HCT116 (cell line): ENCODE data around the gene MPPED1. TPM values are rescaled to one million over a fixed set of nuclear protein-coding genes. Genes with fewer than 3 reads are reported as not detected.

Experiments
- ATAC-seq: fragments of 200-7000 bp; cut with Tn5 transposase; 2 replicates; pipeline ENCODE4 v1.9.1; 2020; ENCODE audit warnings: mild to moderate bottlenecking, moderate library complexity
- BruUV-seq: library from RNA; stranded (reverse); fragments of 400-500 nt; replicated peaks from 2 replicates; lab custom pipeline; 2021; lab: Mats Ljungman, UMichigan
- CTCF ChIA-PET: fragments of 300-600 bp; sonication (Branson Sonifier 250); formaldehyde crosslinking; loops from one replicate; lab custom pipeline; 2021; ENCODE audit warnings: antibody characterized with exemption; lab: Charles Lee
- POLR2A ChIA-PET: fragments of 300-600, 350-600 bp; sonication (Branson Sonifier 250); formaldehyde crosslinking; loops from one replicate; lab custom pipeline; 2021; ENCODE audit warnings: antibody characterized with exemption; lab: Charles Lee
- RAD21 ChIA-PET, 2 experiments: fragments of 300-600 bp; sonication (Branson Sonifier 250); formaldehyde crosslinking; loops; one replicate each; lab custom pipeline; 2023; ENCODE audit warnings: low total read pairs in 2 of 2; ENCODE audit not compliant: uncharacterized antibody in 2 of 2, unreplicated experiment in 2 of 2, low non-redundant PET in 1 of 2; lab: Charles Lee
- DNase-seq: peaks from one replicate; pipeline ENCODE4 v3.0.0-alpha.2; 2010; ENCODE audit warnings: low read depth, low spot score
- H2AFZ ChIP-seq: fragments of 200-600 bp; shearing (Covaris generic), sonication (generic); 2 replicates; pipeline ENCODE4 v1.6.1; 2017; ENCODE audit warnings: low read depth, mixed run types, mixed read lengths, antibody characterized with exemption, low read length; ENCODE audit not compliant: poor library complexity, severe bottlenecking
- H3K27ac ChIP-seq: 2 replicates; pipeline ENCODE4 v1.5.1; 2012; ENCODE audit warnings: low read depth, low read length
- H3K27me3 ChIP-seq: fragments of 200-600 bp; sonication (generic); 2 replicates; pipeline ENCODE4 v1.6.1; 2016; ENCODE audit warnings: mixed run types, low read length, mixed read lengths; ENCODE audit not compliant: insufficient read depth
- H3K36me3 ChIP-seq, 2 experiments: fragments of 200-500 bp in 1 of 2; fragments of 200-600 bp in 1 of 2; sonication (Bioruptor generic) in 1 of 2; sonication (generic) in 1 of 2; 2 replicates each; pipeline versions ENCODE4 v1.5.1 to v1.6.1; 2014 to 2016; ENCODE audit warnings: low read length in 2 of 2, inconsistent platforms in 1 of 2, mixed read lengths in 1 of 2, mixed run types in 1 of 2; ENCODE audit not compliant: insufficient read depth in 2 of 2, control insufficient read depth in 1 of 2
- H3K4me1 ChIP-seq, 2 experiments: fragments of 200-600 bp in 1 of 2; sonication (generic) in 1 of 2; 2 replicates each; pipeline versions ENCODE4 v1.5.1 to v1.6.1; 2012 to 2017; ENCODE audit warnings: low read length in 2 of 2, inconsistent platforms in 1 of 2, mild to moderate bottlenecking in 1 of 2, mixed read lengths in 1 of 2, mixed run types in 1 of 2, moderate library complexity in 1 of 2; ENCODE audit not compliant: insufficient read depth in 2 of 2, control insufficient read depth in 1 of 2
- H3K4me2 ChIP-seq: fragments of 200-600 bp; sonication (generic); 2 replicates; pipeline ENCODE4 v1.6.1; 2017; ENCODE audit warnings: mixed run types, low read length, mixed read lengths
- H3K4me3 ChIP-seq, 2 experiments: fragments of 200-600 bp in 1 of 2; sonication (generic) in 1 of 2; replicated peaks in 1 of 2; 2 replicates each; pipeline ENCODE4 v1.5.1; 2011 to 2016; ENCODE audit warnings: low read length in 2 of 2, control low read depth in 1 of 2, low read depth in 1 of 2, mild to moderate bottlenecking in 1 of 2, mixed read lengths in 1 of 2, mixed run types in 1 of 2
- H3K79me2 ChIP-seq: fragments of 200-600 bp; sonication (generic); 2 replicates; pipeline ENCODE4 v1.6.1; 2017; ENCODE audit warnings: mild to moderate bottlenecking, mixed run types, low read length, moderate library complexity, mixed read lengths; ENCODE audit not compliant: insufficient read depth
- H3K9ac ChIP-seq: fragments of 200-600 bp; sonication (generic); 2 replicates; pipeline ENCODE4 v1.6.1; 2016; ENCODE audit warnings: low read length, mixed read lengths
- H3K9me2 ChIP-seq: fragments of 200-600 bp; sonication (generic), shearing (Covaris generic); 2 replicates; pipeline ENCODE4 v1.6.1; 2017; ENCODE audit warnings: mixed run types, mild to moderate bottlenecking, moderate library complexity; ENCODE audit not compliant: insufficient read depth
- H3K9me3 ChIP-seq, 2 experiments: fragments of 200-500 bp in 1 of 2; fragments of 200-600 bp in 1 of 2; sonication (Bioruptor generic) in 1 of 2; sonication (generic) in 1 of 2; 2 replicates each; pipeline ENCODE4 v1.6.1; 2014 to 2017; ENCODE audit warnings: low read length in 2 of 2, mixed read lengths in 2 of 2, inconsistent platforms in 1 of 2, low read depth in 1 of 2, mild to moderate bottlenecking in 1 of 2, mixed run types in 1 of 2, moderate library complexity in 1 of 2; ENCODE audit not compliant: control insufficient read depth in 1 of 2, insufficient read depth in 1 of 2
- H4K20me1 ChIP-seq: fragments of 200-600 bp; sonication (generic), shearing (Covaris generic); 2 replicates; pipeline ENCODE4 v1.6.1; 2017; ENCODE audit warnings: mixed run types, mild to moderate bottlenecking, moderate library complexity; ENCODE audit not compliant: insufficient read depth
- CBX3 ChIP-seq: IDR thresholded peaks from 2 replicates; pipeline ENCODE4 v1.6.1; 2012; ENCODE audit warnings: low read depth
- EZH2phosphoT487 ChIP-seq: fragments of 200-600 bp; IDR thresholded peaks from 2 replicates; pipeline ENCODE4 v1.6.1; 2018; ENCODE audit warnings: antibody characterized with exemption, borderline replicate concordance
- RAD21 ChIP-seq: IDR thresholded peaks from 2 replicates; pipeline ENCODE4 v1.6.1; 2012; ENCODE audit warnings: low read depth, mild to moderate bottlenecking
- intact Hi-C: fragments of 100-400 bp; cut with micrococcal nuclease; formaldehyde crosslinking; loops from 2 replicates; pipeline ENCODE4 v1.10.0; 2022
- total RNA-seq: library from RNA; stranded (reverse); gene quantifications from one replicate; pipeline ENCODE4 v1.2.1, GENCODE V29; 2021; ENCODE audit not compliant: unreplicated experiment
- TF ChIP-seq, protein P1 (sequence below): IDR thresholded peaks from 2 replicates; pipeline ENCODE4 v1.6.1; 2011; ENCODE audit warnings: mild to moderate bottlenecking, low read length, moderate library complexity; ENCODE audit not compliant: insufficient replicate concordance; ENCODE audit errors: extremely low read depth
- TF ChIP-seq, protein P2 (sequence below): IDR thresholded peaks from 2 replicates; pipeline ENCODE4 v1.6.1; 2012; ENCODE audit warnings: low read depth

MPPED1 gene
- total RNA-seq, 1 experiment from 2014 or later = not detected

DNA sequence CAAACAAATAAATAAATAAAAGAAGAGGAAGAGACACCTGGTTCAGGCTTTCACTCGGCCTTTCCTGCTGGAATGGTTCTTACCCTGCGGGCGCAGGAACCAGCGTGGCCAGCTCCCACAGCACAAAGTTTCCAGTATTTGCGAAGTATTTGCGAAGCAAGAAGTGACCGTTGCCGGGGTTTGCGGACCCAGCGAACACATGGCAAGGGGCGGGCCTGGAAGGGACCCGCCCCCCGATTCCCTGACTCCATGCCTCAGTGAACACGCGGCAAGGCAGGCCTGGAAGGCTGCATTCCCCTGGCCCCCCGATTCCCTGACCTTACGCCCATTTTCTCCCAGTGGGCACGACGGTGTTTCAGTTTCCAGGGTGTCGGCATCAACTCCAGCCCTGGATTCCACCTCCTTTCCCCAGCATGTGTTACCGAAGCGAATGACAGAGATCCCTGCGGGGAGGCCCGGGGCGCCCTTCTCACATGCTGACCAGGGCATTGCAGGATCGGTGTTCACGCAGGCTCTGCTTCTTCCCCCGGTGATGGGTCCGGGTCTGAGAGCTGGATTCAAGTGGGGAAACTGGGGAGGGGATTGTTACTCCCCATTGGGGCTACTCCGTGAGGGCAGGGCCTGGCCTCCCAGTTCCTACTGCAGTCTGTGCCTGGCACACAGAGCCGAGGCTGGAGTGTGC is 102.8 kb downstream of the MPPED1 start (continued):
- TF ChIP-seq, protein P1, sequence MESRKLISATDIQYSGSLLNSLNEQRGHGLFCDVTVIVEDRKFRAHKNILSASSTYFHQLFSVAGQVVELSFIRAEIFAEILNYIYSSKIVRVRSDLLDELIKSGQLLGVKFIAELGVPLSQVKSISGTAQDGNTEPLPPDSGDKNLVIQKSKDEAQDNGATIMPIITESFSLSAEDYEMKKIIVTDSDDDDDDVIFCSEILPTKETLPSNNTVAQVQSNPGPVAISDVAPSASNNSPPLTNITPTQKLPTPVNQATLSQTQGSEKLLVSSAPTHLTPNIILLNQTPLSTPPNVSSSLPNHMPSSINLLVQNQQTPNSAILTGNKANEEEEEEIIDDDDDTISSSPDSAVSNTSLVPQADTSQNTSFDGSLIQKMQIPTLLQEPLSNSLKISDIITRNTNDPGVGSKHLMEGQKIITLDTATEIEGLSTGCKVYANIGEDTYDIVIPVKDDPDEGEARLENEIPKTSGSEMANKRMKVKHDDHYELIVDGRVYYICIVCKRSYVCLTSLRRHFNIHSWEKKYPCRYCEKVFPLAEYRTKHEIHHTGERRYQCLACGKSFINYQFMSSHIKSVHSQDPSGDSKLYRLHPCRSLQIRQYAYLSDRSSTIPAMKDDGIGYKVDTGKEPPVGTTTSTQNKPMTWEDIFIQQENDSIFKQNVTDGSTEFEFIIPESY = no peak
- no peak for TF ChIP-seq CBX3
- TF ChIP-seq, protein P2, sequence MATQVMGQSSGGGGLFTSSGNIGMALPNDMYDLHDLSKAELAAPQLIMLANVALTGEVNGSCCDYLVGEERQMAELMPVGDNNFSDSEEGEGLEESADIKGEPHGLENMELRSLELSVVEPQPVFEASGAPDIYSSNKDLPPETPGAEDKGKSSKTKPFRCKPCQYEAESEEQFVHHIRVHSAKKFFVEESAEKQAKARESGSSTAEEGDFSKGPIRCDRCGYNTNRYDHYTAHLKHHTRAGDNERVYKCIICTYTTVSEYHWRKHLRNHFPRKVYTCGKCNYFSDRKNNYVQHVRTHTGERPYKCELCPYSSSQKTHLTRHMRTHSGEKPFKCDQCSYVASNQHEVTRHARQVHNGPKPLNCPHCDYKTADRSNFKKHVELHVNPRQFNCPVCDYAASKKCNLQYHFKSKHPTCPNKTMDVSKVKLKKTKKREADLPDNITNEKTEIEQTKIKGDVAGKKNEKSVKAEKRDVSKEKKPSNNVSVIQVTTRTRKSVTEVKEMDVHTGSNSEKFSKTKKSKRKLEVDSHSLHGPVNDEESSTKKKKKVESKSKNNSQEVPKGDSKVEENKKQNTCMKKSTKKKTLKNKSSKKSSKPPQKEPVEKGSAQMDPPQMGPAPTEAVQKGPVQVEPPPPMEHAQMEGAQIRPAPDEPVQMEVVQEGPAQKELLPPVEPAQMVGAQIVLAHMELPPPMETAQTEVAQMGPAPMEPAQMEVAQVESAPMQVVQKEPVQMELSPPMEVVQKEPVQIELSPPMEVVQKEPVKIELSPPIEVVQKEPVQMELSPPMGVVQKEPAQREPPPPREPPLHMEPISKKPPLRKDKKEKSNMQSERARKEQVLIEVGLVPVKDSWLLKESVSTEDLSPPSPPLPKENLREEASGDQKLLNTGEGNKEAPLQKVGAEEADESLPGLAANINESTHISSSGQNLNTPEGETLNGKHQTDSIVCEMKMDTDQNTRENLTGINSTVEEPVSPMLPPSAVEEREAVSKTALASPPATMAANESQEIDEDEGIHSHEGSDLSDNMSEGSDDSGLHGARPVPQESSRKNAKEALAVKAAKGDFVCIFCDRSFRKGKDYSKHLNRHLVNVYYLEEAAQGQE = no peak
- TF ChIP-seq RAD21 = no peak

DNA sequence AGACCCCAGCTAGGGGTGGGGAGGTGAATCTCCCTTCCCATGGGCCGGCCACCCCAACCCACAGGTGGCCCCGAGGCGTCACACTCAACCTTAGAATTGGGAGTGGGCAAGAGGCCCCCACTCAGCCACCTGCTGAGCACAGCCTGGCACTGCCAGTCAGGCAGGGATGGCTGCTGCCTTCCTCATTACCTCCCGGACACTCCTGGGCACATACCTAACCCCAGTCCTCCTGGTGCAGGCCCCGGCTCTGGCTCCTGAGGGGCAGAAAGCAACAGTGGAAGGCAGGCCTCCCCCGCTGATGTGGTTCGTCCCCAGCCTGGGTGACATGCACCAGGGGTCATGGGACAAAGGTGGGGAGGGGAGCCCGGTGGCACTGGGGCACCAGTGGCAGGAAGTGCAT is 103.6 kb downstream of the MPPED1 start:
- BruUV-seq = no TSS peak
- CTCF ChIA-PET = no interaction called here
- POLR2A ChIA-PET = no interaction called here

More for the DNA sequence above, 103.6 kb downstream of the MPPED1 start:
- H3K27me3 ChIP-seq = peaks cover 5% of the 10 kb centered on the region; the same call in 1 of the 2 replicates
- no peaks in the 10 kb centered on the region for H3K4me1 ChIP-seq
- H3K9me3 ChIP-seq = no peaks in the 10 kb centered on the region
- no peaks in the 10 kb centered on the region for H3K9me2 ChIP-seq
- RAD21 ChIA-PET = no interaction called here
- H4K20me1 ChIP-seq = no peaks in the 10 kb centered on the region
- TF ChIP-seq, protein P1 = no peak
- TF ChIP-seq EZH2phosphoT487 = no peak
- H3K27ac ChIP-seq = no peak overlapping the region
- H3K4me2 ChIP-seq = no peak overlapping the region
- H2AFZ ChIP-seq = no peak overlapping the region
- DNase-seq = no peak
- no peak for ATAC-seq
- H3K79me2 ChIP-seq = no peaks in the 10 kb centered on the region
- no peaks in the 10 kb centered on the region for H3K36me3 ChIP-seq
- intact Hi-C loops = no loop called here
- H3K9ac ChIP-seq = no peak overlapping the region
- no peak overlapping the region for H3K4me3 ChIP-seq
